ENCODE data around the gene EGFR.

- TF ChIP-seq CTCF (IDR thresholded peaks at IDR 0.05): no peak
- no peak for TF ChIP-seq POLR2A (IDR thresholded peaks at IDR 0.05)
- TF ChIP-seq EP300 (IDR thresholded peaks at IDR 0.05): no peak
Observed at GRCh38 chr7:55016061-55016745, 2.6 kb upstream of the EGFR start.
